Neural progenitor cell (in vitro differentiated cells): ENCODE results near the gene CD151. TPM values are rescaled to one million over a fixed set of nuclear protein-coding genes. Genes with fewer than 3 reads are reported as not detected.

Experiments used
- DNase-seq: peaks from one replicate; pipeline ENCODE4 v3.0.0-alpha.2; 2016; ENCODE audit warnings: low spot score
- H2AFZ ChIP-seq: fragments of 200-600 bp; sonication (generic); replicated peaks from 2 replicates; pipeline ENCODE4 v1.6.1; 2016; ENCODE audit warnings: antibody characterized with exemption
- H3F3A ChIP-seq: fragments of 200-600 bp; sonication (generic); 2 replicates; pipeline ENCODE4 v1.6.1; 2016; ENCODE audit warnings: antibody characterized with exemption, low read depth
- H3K27ac ChIP-seq: fragments of 200-600 bp; sonication (generic); 2 replicates; pipeline ENCODE4 v1.5.1; 2016; ENCODE audit warnings: mild to moderate bottlenecking
- H3K27me3 ChIP-seq: fragments of 200-600 bp; sonication (generic); 2 replicates; pipeline ENCODE4 v1.6.1; 2016; ENCODE audit warnings: mild to moderate bottlenecking, moderate library complexity
- H3K36me3 ChIP-seq: fragments of 200-600 bp; sonication (generic); 2 replicates; pipeline ENCODE4 v1.5.1; 2016
- H3K4me1 ChIP-seq: fragments of 200-600 bp; sonication (generic); 2 replicates; pipeline ENCODE4 v1.6.1; 2016; ENCODE audit warnings: mixed run types
- H3K4me2 ChIP-seq: fragments of 200-600 bp; sonication (generic); 2 replicates; pipeline ENCODE4 v1.6.1; 2016
- H3K4me3 ChIP-seq: fragments of 200-600 bp; sonication (generic); 2 replicates; pipeline ENCODE4 v1.5.1; 2016
- H3K79me2 ChIP-seq: fragments of 200-600 bp; sonication (generic); 2 replicates; pipeline ENCODE4 v1.6.1; 2016; ENCODE audit warnings: low read depth
- H3K9ac ChIP-seq: fragments of 200-600 bp; sonication (generic); 2 replicates; pipeline ENCODE4 v1.6.1; 2016
- H3K9me3 ChIP-seq: fragments of 200-600 bp; sonication (generic); 2 replicates; pipeline ENCODE4 v1.5.1; 2016; ENCODE audit warnings: low read depth
- H4K20me1 ChIP-seq: fragments of 200-600 bp; sonication (generic); 2 replicates; pipeline ENCODE4 v1.6.1; 2016; ENCODE audit warnings: low read depth
- H3K27ac Mint-ChIP-seq: 3 replicates; pipeline ENCODE4 v1.8.0; 2021; ENCODE audit warnings: mixed read lengths
- H3K27me3 Mint-ChIP-seq: 2 replicates; pipeline ENCODE4 v1.8.0; 2022; ENCODE audit warnings: low read depth, mild to moderate bottlenecking, inconsistent platforms, moderate library complexity, mixed read lengths; ENCODE audit not compliant: insufficient read depth
- H3K36me3 Mint-ChIP-seq: 3 replicates; pipeline ENCODE4 v1.8.0; 2021; ENCODE audit warnings: mixed read lengths
- H3K4me1 Mint-ChIP-seq: 3 replicates; pipeline ENCODE4 v1.8.0; 2021; ENCODE audit warnings: mixed read lengths
- H3K4me3 Mint-ChIP-seq: 3 replicates; pipeline ENCODE4 v1.8.0; 2021; ENCODE audit warnings: mild to moderate bottlenecking, moderate library complexity, mixed read lengths
- H3K9me3 Mint-ChIP-seq: 3 replicates; pipeline ENCODE4 v1.8.0; 2020; ENCODE audit warnings: mixed read lengths
- EZH2 ChIP-seq: fragments of 200-600 bp; sonication (generic); IDR thresholded peaks from 2 replicates; pipeline ENCODE4 v1.6.1; 2017; ENCODE audit warnings: antibody characterized with exemption, mild to moderate bottlenecking, moderate library complexity
- EZH2phosphoT487 ChIP-seq: fragments of 200-600 bp; sonication (generic); IDR thresholded peaks from 2 replicates; pipeline ENCODE4 v1.6.1; 2017; ENCODE audit warnings: antibody characterized with exemption
- total RNA-seq: library from RNA; depleted of rRNA; stranded (reverse); fragments of >200 nt; gene quantifications from 2 replicates; pipeline ENCODE4 v1.2.3, GENCODE V29; 2015; ENCODE audit warnings: low replicate concordance
- TF ChIP-seq, protein P1 (sequence below): fragments of 200-600 bp; sonication (generic); IDR thresholded peaks from 2 replicates; pipeline ENCODE4 v1.5.1; 2017; ENCODE audit warnings: antibody characterized with exemption, mild to moderate bottlenecking

Gene CD151
- total RNA-seq, 1 donor from 2014 or later = 37.4 TPM

DNA sequence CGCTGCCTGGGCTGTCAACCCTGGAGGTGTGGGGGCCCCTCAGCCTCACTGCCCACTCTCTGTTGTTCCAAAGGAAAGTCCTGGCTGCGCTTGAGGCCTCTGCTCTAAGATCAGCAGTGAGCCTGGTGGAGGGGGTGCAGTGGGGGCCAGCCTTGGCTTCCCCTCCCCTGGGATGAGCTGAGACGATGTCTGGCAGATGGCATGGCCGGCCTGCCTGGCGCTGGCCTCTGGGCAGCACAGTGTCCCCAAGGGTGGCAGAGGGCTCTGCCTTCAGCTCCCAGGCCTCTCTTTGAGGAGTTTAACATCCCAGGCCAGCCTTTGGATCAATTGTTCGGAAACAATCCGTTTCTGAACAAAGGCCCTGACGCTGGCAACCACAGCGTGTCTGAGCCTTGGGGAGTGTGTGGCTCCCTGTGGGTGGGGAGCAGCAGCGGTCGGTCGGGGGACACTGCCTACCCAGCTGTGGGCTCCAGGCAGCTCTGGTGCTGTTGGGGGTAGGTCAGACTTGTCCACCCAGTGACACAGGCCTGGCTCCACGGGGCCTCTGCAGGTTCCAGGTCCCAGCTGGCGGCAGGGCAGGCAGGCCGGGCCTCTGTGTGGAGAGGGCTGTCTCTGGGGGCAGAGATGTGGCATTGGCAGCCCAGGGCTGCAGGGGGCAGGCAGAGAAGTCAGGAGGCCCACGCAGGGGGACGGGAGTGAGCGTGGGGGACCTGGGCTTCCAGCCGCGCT is 22.0 kb downstream of the CD151 start:
- peaks cover 4% of the 10 kb centered on the region for H3K27me3 Mint-ChIP-seq
- peaks cover 17% of the 10 kb centered on the region for H3K4me1 Mint-ChIP-seq
- no peak overlapping the region for H3K27ac Mint-ChIP-seq
- Histone ChIP-seq H3K4me3 (no peak overlapping the region), H3K4me1 (peaks cover 43% of the 10 kb centered on the region), H3K27ac (peak overlapping the region; percentile 66), H3K36me3 (no peaks in the 10 kb centered on the region), H3K27me3 (peaks cover 15% of the 10 kb centered on the region), H3K9ac (no peak overlapping the region), H3K4me2 (peak overlapping the region; percentile 69), H2AFZ (no peak overlapping the region), H3F3A (peaks cover 26% of the 10 kb centered on the region), H3K79me2 (peaks cover 9% of the 10 kb centered on the region), H4K20me1 (peaks cover 67% of the 10 kb centered on the region), H3K9me3 (no peaks in the 10 kb centered on the region)
- H3K4me3 Mint-ChIP-seq = no peak overlapping the region
- no peaks in the 10 kb centered on the region for H3K36me3 Mint-ChIP-seq
- H3K9me3 Mint-ChIP-seq = no peaks in the 10 kb centered on the region
- TF ChIP-seq, protein P1, sequence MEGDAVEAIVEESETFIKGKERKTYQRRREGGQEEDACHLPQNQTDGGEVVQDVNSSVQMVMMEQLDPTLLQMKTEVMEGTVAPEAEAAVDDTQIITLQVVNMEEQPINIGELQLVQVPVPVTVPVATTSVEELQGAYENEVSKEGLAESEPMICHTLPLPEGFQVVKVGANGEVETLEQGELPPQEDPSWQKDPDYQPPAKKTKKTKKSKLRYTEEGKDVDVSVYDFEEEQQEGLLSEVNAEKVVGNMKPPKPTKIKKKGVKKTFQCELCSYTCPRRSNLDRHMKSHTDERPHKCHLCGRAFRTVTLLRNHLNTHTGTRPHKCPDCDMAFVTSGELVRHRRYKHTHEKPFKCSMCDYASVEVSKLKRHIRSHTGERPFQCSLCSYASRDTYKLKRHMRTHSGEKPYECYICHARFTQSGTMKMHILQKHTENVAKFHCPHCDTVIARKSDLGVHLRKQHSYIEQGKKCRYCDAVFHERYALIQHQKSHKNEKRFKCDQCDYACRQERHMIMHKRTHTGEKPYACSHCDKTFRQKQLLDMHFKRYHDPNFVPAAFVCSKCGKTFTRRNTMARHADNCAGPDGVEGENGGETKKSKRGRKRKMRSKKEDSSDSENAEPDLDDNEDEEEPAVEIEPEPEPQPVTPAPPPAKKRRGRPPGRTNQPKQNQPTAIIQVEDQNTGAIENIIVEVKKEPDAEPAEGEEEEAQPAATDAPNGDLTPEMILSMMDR = no peak
- no peak for TF ChIP-seq EZH2
- TF ChIP-seq EZH2phosphoT487 = no peak
- peak; percentile 80 for DNase-seq

DNA sequence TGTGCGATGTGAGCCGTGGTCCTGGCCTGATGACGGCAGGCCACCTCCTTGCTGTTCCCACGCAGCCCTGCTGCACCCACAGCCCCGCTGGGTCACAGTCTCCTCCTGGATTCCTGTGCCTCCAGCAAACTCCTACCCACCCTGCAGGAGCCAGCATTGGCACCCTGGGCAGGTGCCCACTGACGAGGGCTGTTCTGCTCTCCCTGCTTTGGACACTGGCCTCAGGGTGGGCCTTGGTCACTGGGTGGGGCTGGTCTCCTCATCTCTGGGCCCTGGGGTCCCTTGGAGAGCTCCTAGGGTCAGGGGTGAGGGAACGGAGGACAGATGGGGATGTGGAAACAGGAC is 22.6 kb downstream of the CD151 start:
- H3K27ac Mint-ChIP-seq = no peak overlapping the region
- H3K9ac ChIP-seq = no peak overlapping the region
- peak overlapping the region; percentile 60 for H3K4me3 Mint-ChIP-seq
- H3K27me3 Mint-ChIP-seq = peaks cover 4% of the 10 kb centered on the region
- H3F3A ChIP-seq = peaks cover 24% of the 10 kb centered on the region
- peaks cover 10% of the 10 kb centered on the region for H3K27me3 ChIP-seq
- H3K9me3 ChIP-seq = no peaks in the 10 kb centered on the region
- no peaks in the 10 kb centered on the region for H3K9me3 Mint-ChIP-seq
- no peaks in the 10 kb centered on the region for H3K36me3 ChIP-seq
- peaks cover 40% of the 10 kb centered on the region for H3K4me1 ChIP-seq
- DNase-seq = no peak
- H3K4me1 Mint-ChIP-seq = peaks cover 17% of the 10 kb centered on the region
- no peak overlapping the region for H3K4me3 ChIP-seq
- H3K79me2 ChIP-seq = peaks cover 9% of the 10 kb centered on the region
- no peak overlapping the region for H2AFZ ChIP-seq
- peaks cover 68% of the 10 kb centered on the region for H4K20me1 ChIP-seq
- peak overlapping the region; percentile 69 for H3K4me2 ChIP-seq
- no peak for TF ChIP-seq EZH2phosphoT487
- TF ChIP-seq, protein P1 = no peak
- no peak for TF ChIP-seq EZH2
- no peak overlapping the region for H3K27ac ChIP-seq
- no peaks in the 10 kb centered on the region for H3K36me3 Mint-ChIP-seq

DNA sequence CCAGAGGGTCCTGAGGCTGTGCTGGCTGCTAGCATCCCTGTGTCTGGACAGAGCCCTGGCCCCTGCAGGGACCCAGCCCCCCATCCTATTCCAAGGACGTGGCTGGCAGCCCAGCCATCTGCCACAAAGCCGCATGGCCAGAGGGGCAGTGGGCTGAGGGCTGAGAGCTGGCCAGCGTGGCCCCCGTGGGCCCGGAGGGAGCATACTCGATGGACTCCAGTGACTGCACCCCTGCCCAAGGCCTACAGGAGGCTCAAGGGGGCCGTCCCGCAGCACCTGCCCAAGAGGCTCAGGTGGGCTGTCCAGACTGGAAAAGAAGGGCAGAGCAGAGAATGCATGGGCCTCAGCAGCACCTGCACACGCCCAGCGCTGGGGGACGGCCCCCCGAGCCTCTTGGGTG is 23.0 kb downstream of the CD151 start:
- peaks cover 9% of the 10 kb centered on the region for H3K79me2 ChIP-seq
- H2AFZ ChIP-seq = no peak overlapping the region
- Mint-ChIP-seq H3K27ac (no peak overlapping the region), H3K27me3 (peaks cover 4% of the 10 kb centered on the region), H3K4me1 (peaks cover 17% of the 10 kb centered on the region), H3K4me3 (no peak overlapping the region), H3K9me3 (no peaks in the 10 kb centered on the region), H3K36me3 (no peaks in the 10 kb centered on the region)
- no peak overlapping the region for H3K9ac ChIP-seq
- H3K27ac ChIP-seq = no peak overlapping the region
- peaks cover 63% of the 10 kb centered on the region for H4K20me1 ChIP-seq
- no peak for DNase-seq
- TF ChIP-seq EZH2 (no peak), EZH2phosphoT487 (no peak)
- TF ChIP-seq, protein P1 = no peak
- H3K36me3 ChIP-seq = no peaks in the 10 kb centered on the region
- no peak overlapping the region for H3K4me2 ChIP-seq
- peaks cover 36% of the 10 kb centered on the region for H3K4me1 ChIP-seq
- no peak overlapping the region for H3K4me3 ChIP-seq
- no peaks in the 10 kb centered on the region for H3K9me3 ChIP-seq
- H3F3A ChIP-seq = peaks cover 19% of the 10 kb centered on the region
- H3K27me3 ChIP-seq = peaks cover 5% of the 10 kb centered on the region
